Stomach (tissue), 9 donors: Measurements from ENCODE around the gene ALK. TPM values are rescaled to one million over a fixed set of nuclear protein-coding genes. Genes with fewer than 3 reads are reported as not detected.

Experiments
- DNase-seq, 2 donors: peaks; one replicate each; pipeline versions ENCODE4 v3.0.0 to v3.0.0-alpha.2; 2013 to 2019
- H3K27ac ChIP-seq, 5 donors: fragments of 200-600 bp in 4 of 5; sonication (generic) in 4 of 5; one replicate each; pipeline ENCODE4 v1.5.1; 2013 to 2019; ENCODE audit warnings: mild to moderate bottlenecking in 1 of 5, moderate library complexity in 1 of 5
- H3K27me3 ChIP-seq, 3 donors: fragments of 200-600 bp; sonication (generic); one replicate each; pipeline ENCODE4 v1.5.1; 2017 to 2019; ENCODE audit warnings: mixed run types in 1 of 3
- H3K36me3 ChIP-seq, 4 donors: fragments of 200-600 bp; sonication (generic); 1 replicate in 3 of 4; 2 replicates in 1 of 4; pipeline ENCODE4 v1.5.1; 2016 to 2019
- H3K4me1 ChIP-seq, 4 donors: fragments of 200-600 bp; sonication (generic); one replicate each; pipeline ENCODE4 v1.5.1; 2016 to 2019
- H3K4me3 ChIP-seq, 4 donors: fragments of 200-600 bp; sonication (generic) in 3 of 4; one replicate each; pipeline ENCODE4 v1.5.1; 2016 to 2019; ENCODE audit warnings: mild to moderate bottlenecking in 1 of 4
- H3K9me3 ChIP-seq, 4 donors: fragments of 200-600 bp; sonication (generic); one replicate each; pipeline ENCODE4 v1.5.1; 2016 to 2019
- CTCF ChIP-seq, 7 experiments: fragments of 450-650 bp in 4 of 7; fragments of 200-600 bp in 3 of 7; sonication (generic) in 3 of 7; IDR thresholded peaks; one replicate each; pipeline ENCODE4 v1.5.1; 2016 to 2019; ENCODE audit warnings: antibody characterized with exemption in 7 of 7, control low read depth in 2 of 7, mild to moderate bottlenecking in 1 of 7
- EP300 ChIP-seq: sonication (generic); formaldehyde crosslinking; IDR thresholded peaks from one replicate; pipeline ENCODE4 v1.6.1; 2017; ENCODE audit warnings: antibody characterized with exemption
- POLR2A ChIP-seq, 4 donors: fragments of 450-650 bp; IDR thresholded peaks; one replicate each; pipeline ENCODE4 v1.6.1; 2016; ENCODE audit warnings: antibody characterized with exemption in 4 of 4, control low read depth in 2 of 4, mild to moderate bottlenecking in 1 of 4, moderate library complexity in 1 of 4
- POLR2AphosphoS5 ChIP-seq, 3 donors: sonication (generic); formaldehyde crosslinking; IDR thresholded peaks; one replicate each; pipeline ENCODE4 v1.6.1; 2016; ENCODE audit warnings: antibody characterized with exemption in 3 of 3
- WGBS, 5 donors: extraction: QIAGEN DNeasy Blood & Tissue Kit in 3 of 5; methylation state at CpG; one replicate each; pipeline versions ENCODE4 v1.1.5 to v1.1.7; 2013 to 2018; 5-methylcytosine and 5-hydroxymethylcytosine counted together
- intact Hi-C: fragments of 100-400 bp; cut with DNase I; formaldehyde crosslinking; loops from one replicate; pipeline ENCODE4 v1.15.1; 2023; ENCODE audit warnings: low total_unique reads
- polyA plus RNA-seq, 3 donors: library from polyadenylated mRNA; stranded (reverse); fragments of 200-250 nt; gene quantifications; one replicate each; pipeline ENCODE4 v1.2.3, GENCODE V29; 2013
- total RNA-seq, 5 donors: library from RNA; depleted of rRNA; stranded (reverse); fragments of >200 nt; gene quantifications; one replicate each; pipeline versions ENCODE4 v1.1.0 to v1.2.3, GENCODE V29; 2014 to 2016
- donor health status: healthy with polysubstance abuse.
- donor health status: Bipolar disorder and iron deficiency.
- donor health status: healthy.

Gene ALK
- total and polyA plus RNA-seq, 8 donors: 0.13 to 0.92 TPM; not detected in 6

- Histone ChIP-seq H3K27me3 (no peaks in the 10 kb centered on the region), H3K9me3 (no peaks in the 10 kb centered on the region), H3K27ac (no peak overlapping the region), H3K36me3 (no peaks in the 10 kb centered on the region), H3K4me3 (no peak overlapping the region), H3K4me1 (peaks cover 0 to 12% (median 0%) of the 10 kb centered on the region in 4 donors)
- TF ChIP-seq POLR2A (IDR thresholded peaks at IDR 0.05) (no peak), EP300 (no peak), CTCF (IDR thresholded peaks at IDR 0.05) (no peak), POLR2AphosphoS5 (IDR thresholded peaks at IDR 0.05) (no peak)
- no peak for DNase-seq
- intact Hi-C loops: no loop called here
- WGBS, 5 donors: 34 to 66% (median 36%) methylated on average over 2 of the region's 2 CpGs
Observed at GRCh38 chr2:29492701-29493100, 428.7 kb downstream of the ALK start.

- intact Hi-C loops: no loop called here
Observed at GRCh38 chr2:29490045-29490444, 431.3 kb downstream of the ALK start.

GRCh38 chr2:29489568-29489967, 431.8 kb downstream of the ALK start:
- Histone ChIP-seq H3K27ac (no peak overlapping the region), H3K9me3 (peaks cover 0 to 4% (median 0%) of the 10 kb centered on the region in 4 donors), H3K27me3 (no peaks in the 10 kb centered on the region), H3K4me1 (peaks cover 0 to 6% (median 0%) of the 10 kb centered on the region in 4 donors), H3K36me3 (no peaks in the 10 kb centered on the region), H3K4me3 (no peak overlapping the region)
- TF ChIP-seq EP300: no peak
- TF ChIP-seq POLR2A (IDR thresholded peaks at IDR 0.05): no peak
- no peak for TF ChIP-seq CTCF (IDR thresholded peaks at IDR 0.05)
- TF ChIP-seq POLR2AphosphoS5 (IDR thresholded peaks at IDR 0.05): no peak
- intact Hi-C loops: no loop called here
- DNase-seq: no peak
- WGBS, 5 donors: 80 to 100% (median 89%) methylated on average over 1 of the region's 1 CpG

More at GRCh38 chr2:29490045-29490444, 431.3 kb downstream of the ALK start:
- Histone ChIP-seq H3K27me3 (no peaks in the 10 kb centered on the region), H3K27ac (no peak overlapping the region), H3K4me1 (peaks cover 0 to 8% (median 0%) of the 10 kb centered on the region in 4 donors), H3K4me3 (no peak overlapping the region), H3K9me3 (peaks cover 0 to 4% (median 0%) of the 10 kb centered on the region in 4 donors), H3K36me3 (no peaks in the 10 kb centered on the region)
- WGBS, 5 donors: 72 to 89% (median 82%) methylated on average over 6 of the region's 6 CpGs
- DNase-seq: no peak
- TF ChIP-seq EP300: no peak
- TF ChIP-seq CTCF (IDR thresholded peaks at IDR 0.05): no peak
- TF ChIP-seq POLR2AphosphoS5 (IDR thresholded peaks at IDR 0.05): no peak
- no peak for TF ChIP-seq POLR2A (IDR thresholded peaks at IDR 0.05)

GRCh38 chr2:29487967-29488555, 433.3 kb downstream of the ALK start:
- whole genome bisulfite sequencing, 5 donors: 27 to 53% (median 40%) methylated on average over 4 of the region's 4 CpGs
- Histone ChIP-seq H3K36me3 (no peaks in the 10 kb centered on the region), H3K27me3 (no peaks in the 10 kb centered on the region), H3K27ac (no peak overlapping the region), H3K4me1 (peaks cover 0 to 6% (median 0%) of the 10 kb centered on the region in 4 donors), H3K4me3 (no peak overlapping the region), H3K9me3 (peaks cover 0 to 4% (median 0%) of the 10 kb centered on the region in 4 donors)
- TF ChIP-seq POLR2AphosphoS5 (IDR thresholded peaks at IDR 0.05) (no peak), CTCF (IDR thresholded peaks at IDR 0.05) (no peak), EP300 (no peak), POLR2A (IDR thresholded peaks at IDR 0.05) (no peak)
- no peak for DNase-seq
- intact Hi-C loops: no loop called here
